GM19238 (cell line): ENCODE results near the gene TSPAN18.

Experiments used
- DNase-seq: peaks from one replicate; pipeline ENCODE4 v3.0.0; 2011; ENCODE audit warnings: low spot score; ENCODE audit not compliant: insufficient read length

TSPAN18 gene

GRCh38 chr11:44797051-44797450, 70.3 kb downstream of the TSPAN18 start:
- DNase-seq: no peak

GRCh38 chr11:44797886-44798606, 71.3 kb downstream of the TSPAN18 start:
- DNase-seq: no peak

GRCh38 chr11:44798607-44798972, 71.8 kb downstream of the TSPAN18 start:
- no peak for DNase-seq

GRCh38 chr11:44799012-44799411, 72.2 kb downstream of the TSPAN18 start:
- no peak for DNase-seq

GRCh38 chr11:44802347-44802746, 75.6 kb downstream of the TSPAN18 start:
- DNase-seq: no peak

DNA sequence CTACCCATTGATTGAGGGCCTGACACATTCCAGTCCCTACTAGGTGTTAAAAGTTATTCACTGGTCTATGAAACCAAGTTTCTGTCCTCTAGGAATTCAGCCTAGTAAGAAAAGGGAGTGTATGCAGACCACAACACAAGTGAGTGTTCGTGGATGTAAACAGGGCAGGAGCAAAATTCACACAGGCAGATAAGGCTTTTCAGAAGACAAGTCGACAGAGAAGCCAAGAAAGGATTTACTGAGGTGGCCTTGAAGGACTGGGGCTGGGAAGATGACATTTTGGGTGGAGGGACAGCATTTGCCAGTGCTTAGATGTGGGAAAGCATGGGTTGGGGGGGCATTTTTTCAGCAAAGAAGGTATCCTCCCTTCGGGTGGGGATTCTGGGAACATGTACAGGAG, 76.2 kb downstream of the TSPAN18 start:
- DNase-seq: no peak

DNA sequence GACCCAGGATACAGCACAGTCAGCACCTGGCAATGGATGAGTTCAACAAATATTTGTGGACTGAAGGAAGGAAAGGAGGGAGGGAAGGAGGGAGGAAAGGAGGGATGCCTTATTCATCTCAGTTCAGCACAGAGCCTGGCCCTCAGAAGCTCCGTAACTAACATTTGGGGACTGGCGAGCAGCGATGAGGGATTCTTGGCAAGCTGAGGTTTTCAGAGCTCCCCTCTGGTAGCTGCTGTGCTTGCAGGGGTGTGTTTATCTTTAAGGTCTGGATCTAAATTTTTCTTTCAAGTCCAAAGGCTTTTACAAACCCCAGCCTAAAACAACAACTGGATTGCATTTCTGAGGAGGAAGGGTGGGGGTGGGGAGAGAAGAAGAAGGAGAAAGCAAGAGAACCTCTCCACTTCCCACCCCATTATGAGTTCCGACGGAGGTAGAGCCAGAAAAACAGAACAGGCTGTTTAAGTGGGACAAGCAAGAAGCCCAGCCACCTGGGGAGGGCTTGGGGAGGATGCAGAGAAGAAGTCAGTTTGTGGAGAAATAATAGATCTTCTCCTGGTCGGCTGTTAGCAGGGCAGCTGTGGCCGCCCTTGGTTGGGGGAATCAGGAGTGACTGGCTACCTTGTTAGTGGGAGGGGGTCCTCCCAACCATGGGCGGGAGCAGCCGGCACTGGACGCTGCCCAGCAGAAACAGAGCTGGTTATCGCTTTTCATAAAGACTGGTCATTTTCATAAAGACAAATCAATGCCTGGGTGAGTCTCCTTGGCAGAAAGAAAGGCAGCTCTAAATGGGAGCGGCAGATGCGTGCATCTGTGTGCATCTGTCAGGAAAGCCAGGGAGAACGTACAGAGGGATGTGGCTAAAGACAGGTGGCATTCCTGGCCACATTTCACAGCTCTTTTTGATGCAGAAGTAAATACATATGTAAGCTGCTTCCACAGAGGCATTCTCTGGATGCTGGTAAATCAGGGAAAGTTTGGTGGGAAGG, 78.0 kb downstream of the TSPAN18 start:
- no peak for DNase-seq

DNA sequence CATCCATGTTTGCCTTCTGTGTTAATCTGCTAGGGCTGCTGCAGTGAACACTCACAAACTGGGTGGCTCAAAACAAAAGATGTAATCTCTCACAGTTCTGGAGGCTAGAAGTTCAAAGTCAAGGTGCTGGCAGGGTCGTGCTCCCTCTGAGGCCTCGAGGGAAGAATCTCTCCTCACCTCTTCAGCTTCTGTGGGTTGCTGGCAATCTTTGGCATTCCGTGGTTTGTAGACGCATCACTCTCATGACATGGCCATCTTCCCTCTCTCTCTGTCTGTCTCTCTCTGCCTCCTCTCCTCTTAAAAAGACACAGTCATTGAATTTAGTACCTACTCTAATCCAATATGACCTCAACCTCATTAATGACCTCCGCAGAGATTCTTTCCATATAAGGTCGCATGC, 78.8 kb downstream of the TSPAN18 start:
- no peak for DNase-seq

DNA sequence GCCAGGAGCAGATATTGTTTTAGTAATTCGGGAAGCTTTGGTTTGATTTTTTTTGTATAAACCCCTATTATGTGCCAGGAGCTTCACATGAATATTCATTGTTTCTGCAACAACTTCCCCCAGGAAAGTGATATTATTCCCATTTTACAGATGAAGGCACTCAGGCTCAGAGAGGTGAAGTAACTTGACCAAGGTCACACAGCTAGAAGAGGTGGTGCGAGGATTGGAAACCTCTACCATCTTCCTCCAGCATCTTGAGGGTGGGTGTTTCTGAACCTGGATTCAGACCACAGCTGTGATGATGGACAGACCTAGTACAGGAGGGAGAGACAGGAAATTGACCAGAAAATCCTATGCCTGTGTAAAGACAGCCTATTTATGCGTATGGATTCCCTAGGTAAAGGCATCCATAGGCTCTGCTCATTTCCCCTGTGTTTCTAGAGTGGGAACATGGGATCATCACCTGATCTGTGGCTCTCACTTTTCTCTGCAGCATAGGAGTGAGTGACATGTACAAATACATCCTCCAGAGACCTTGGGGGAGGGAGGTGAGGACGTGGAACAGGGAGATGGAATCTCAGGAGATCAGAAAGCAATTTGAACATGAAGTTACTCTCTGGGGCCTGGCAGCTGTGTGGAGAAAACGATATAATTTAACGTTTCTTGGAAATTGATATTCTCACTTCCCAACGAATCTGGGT, 81.4 kb downstream of the TSPAN18 start:
- no peak for DNase-seq

GRCh38 chr11:44809283-44809682, 82.5 kb downstream of the TSPAN18 start:
- no peak for DNase-seq

DNA sequence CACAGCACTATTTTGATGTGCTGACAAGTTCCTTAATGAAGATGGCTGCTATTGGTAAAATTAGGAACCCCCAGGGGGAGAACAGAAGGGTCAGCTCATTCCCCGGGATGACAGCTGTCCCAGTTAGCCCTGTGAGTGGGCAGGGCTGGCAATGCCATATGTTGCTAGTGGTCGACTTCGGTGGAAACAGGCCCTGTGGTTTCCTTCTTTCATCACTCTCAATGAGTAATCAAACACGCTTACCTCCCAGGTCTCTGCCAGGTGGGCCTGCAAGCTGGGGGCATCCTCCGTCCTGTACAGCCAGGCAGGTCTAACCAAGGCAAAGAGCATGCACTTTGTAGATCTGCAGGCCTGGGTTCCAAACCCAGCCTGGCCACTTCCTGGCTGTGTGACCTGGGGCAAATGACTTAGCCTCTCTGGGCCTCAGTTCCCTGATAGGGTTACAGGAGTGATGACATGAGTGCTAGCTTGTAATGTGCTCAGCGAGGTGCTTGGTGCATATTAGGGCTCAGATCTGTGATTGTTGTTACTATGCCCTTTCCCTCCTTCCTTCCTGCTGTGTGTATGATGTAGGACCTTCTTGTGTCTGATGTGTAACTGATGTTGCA, 85.2 kb downstream of the TSPAN18 start:
- DNase-seq: no peak

- DNase-seq: no peak
These were observed 86.2 kb downstream of the TSPAN18 start for GRCh38 chr11:44812971-44813370.

DNA sequence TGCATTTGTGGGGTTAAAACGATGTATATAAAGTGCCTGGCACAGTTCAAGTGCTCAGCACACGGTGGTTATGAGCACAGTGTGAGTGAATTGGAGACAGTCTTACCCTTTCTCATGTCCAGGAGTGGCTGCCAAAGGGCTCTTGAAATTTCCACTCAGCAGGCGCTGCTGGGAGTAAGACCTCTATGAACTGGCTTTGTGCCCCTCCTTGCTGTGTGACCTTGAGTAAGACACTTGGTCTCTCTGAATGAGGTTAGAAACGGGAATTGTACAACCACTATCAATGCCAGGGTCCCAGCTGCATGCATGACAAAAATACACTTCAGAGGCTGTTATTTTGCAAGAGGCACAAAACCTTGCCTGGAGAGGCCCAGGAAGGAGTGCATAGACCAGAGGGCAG, 86.6 kb downstream of the TSPAN18 start:
- DNase-seq: no peak

DNA sequence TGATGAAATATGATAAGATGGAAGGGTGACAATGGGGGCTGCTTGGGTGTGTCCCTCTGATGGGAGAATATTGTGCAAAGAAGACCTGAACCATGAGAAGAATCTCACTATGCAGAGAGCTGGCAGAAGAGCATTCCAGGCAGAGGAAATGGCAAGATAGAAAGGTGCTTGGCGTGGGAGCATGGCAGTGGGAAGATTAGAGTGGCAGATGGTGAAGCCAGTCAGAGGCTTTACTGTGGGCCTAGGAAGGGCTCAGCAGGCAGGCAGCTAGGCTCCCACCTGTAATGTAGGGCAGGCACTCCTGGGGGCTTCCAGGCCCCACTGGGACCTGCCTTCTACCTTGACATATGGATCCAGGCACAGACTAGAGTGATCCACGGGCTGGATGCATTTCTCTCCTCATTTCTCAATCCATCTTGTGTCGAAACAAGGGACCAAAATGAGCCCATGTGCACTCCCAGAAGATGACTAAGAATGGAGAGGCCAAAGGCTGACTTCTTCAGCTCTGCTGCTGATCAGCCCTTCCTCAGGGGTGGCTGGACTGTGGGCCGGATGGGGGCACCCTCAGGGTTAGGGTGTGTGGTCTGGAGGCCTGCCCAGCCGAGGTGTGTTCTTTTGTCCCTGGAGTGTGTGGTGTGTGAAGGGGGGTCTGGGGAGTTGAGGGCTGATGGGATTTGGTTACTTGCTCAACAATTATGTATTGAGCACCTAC, 88.3 kb downstream of the TSPAN18 start:
- no peak for DNase-seq

GRCh38 chr11:44815917-44816456, 89.2 kb downstream of the TSPAN18 start:
- DNase-seq: no peak

DNA sequence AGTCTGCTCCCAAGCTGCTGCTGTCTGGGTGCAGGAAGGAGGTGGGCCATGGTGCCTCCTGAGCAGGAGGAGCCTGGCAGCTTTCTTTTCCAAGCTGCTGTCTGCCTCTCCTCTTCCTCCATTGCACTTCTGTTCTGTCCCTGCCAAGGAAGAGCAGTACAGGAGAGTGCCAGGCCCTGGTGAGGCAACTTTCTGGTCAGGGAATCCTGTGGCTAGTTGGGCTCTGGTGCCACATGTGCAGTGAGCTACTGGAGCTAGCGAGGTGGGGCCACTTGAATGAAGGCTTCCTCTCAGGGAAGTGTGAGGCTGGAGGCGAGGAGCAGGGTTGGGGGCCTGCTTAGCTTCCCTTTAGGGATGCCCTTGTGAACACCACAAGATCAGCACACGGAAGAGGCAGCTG, 90.0 kb downstream of the TSPAN18 start:
- DNase-seq: no peak

GRCh38 chr11:44817207-44817949, 90.6 kb downstream of the TSPAN18 start:
- no peak for DNase-seq

- DNase-seq: no peak
These were observed 91.3 kb downstream of the TSPAN18 start for GRCh38 chr11:44818110-44818509.

DNA sequence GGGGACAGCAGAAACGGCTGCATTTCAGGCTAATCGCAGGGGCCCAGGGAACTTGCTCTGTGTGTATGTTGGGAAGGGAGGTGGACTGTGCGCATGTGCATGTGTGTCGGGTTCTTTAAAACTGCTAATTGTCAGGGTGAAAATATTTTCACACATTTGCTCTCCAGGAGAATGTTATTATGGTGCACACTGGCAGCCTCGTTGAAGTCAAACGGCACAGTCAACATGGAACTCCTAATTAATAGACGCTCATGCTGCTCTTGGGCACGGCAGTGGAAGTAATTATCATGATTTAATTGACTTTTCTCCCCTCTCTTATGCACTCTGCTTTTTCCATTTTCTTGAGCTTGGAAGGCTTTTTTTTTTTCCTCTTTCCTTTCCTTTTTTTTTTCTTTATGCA, 92.6 kb downstream of the TSPAN18 start:
- DNase-seq: no peak

DNA sequence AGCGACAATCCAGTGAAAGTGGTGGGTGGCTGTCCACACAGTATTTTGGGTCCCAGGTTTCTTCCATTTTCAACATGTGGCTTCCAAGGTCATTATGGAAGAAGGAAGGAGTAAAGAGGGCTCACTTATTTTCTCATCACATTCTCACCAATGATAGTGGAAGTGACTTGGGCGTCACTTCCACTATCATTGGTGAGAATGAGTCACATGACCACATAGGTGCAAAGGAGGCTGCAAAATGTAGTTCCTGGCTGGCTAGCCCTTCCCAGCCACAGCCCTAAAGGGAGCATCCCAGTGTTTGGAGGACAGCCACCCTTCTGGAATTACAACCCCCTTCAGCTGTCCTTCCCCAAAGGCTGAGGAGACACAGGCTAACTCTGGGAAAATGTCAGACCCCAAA, 95.6 kb downstream of the TSPAN18 start:
- no peak for DNase-seq
